ENCODE measurements around the gene TCF7L1.

- no peak for TF ChIP-seq CTCF (IDR thresholded peaks at IDR 0.05)
- TF ChIP-seq POLR2A (IDR thresholded peaks at IDR 0.05): no peak
Observed at GRCh38 chr2:85177031-85177824, 44.0 kb downstream of the TCF7L1 start.

All from uterus (tissue), 2 donors.